Right lung (tissue), 5 donors: Measurements from ENCODE around the gene BRCA2. TPM values are rescaled to one million over a fixed set of nuclear protein-coding genes. Genes with fewer than 3 reads are reported as not detected.

Source experiments
- DNase-seq, 2 donors: peaks; one replicate each; pipeline ENCODE4 v3.0.0-alpha.2; 2013
- polyA plus RNA-seq, 5 donors: library from polyadenylated mRNA; unstranded; fragments of 120-200 nt; gene quantifications; one replicate each; pipeline versions ENCODE4 v1.2.1 to v1.2.3, GENCODE V29; 2013; ENCODE audit warnings: inconsistent platforms in 1 of 5, low replicate concordance in 1 of 5; ENCODE audit not compliant: insufficient read length in 5 of 5, insufficient read depth in 1 of 5

BRCA2 gene
- polyA plus RNA-seq, 5 donors = 6.5 to 13.5 (median 9.3) TPM

DNA sequence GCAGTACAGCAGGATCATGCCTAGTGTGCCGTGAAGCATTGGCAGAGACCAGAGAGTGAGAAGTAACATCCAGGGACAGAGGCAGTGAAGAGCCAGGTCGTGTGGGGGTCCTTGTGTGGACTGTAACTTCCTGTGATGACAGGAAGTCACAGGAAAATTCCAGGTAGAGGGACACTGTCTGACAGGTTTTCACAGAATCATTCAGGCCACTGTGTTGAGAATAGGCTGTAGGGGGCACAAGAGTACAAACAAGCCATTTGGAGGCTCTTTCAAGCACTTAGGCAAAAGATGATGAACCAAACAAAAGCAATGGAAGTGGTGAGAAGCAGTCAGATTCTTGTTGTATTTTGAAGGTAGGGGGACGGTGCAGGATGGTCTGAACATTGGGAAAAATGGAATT, 66.2 kb downstream of the BRCA2 start:
- DNase-seq = no peak

DNA sequence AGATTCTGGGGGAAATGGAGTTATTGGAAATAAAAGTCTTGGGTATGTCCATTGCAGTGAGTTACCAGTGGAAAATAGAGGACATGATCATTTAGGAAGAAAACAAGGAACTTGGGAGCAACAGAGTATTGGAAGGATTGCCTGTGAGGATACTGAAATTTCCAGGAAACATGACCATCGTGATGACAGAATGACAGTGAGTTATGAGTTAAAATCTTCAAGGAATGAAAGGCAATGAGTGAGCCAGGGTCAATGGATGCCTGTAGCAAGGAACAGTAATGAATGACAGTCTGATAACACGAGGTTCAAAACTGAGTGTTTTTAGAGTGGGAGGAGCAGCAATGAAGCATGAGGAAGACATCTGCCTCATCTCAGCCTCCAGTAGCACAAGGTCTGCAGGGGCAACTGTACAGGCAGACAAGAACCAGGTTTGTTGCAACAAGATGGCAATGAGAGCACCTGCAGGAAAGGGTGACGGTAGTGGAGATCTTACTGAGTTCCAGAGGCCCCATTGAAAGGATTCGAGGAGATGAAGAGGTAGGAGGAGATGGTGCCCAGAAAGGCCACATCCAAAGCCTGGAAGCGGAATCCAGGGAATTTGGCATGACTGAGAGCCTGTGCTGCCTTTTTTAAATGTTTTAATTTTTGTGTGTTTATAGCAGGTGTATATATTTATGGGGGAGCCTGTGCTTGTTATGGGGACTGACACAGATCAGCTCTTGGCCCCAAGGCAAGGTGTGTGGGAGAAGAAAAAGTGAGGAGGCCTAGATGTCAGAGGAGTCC, 68.7 kb downstream of the BRCA2 start:
- DNase-seq = no peak

DNA sequence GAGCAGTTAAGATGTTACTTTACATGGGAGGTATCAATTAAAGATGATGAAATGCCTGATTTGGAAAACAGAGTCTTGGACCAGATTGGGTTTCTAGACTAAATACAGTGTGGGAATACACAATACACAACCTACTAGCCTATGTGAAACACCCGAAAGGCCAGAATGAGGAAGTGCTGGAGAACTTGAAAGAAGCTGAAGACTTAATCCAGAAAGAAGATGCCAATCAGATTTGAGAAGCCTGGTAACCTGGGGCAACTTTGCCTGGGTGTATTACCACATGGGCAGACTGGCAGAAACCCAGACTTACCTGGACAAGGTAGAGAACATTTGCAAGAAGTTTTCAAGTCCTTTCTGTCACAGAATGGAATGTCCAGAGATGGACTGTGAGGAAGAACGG, 69.4 kb downstream of the BRCA2 start:
- DNase-seq = no peak

DNA sequence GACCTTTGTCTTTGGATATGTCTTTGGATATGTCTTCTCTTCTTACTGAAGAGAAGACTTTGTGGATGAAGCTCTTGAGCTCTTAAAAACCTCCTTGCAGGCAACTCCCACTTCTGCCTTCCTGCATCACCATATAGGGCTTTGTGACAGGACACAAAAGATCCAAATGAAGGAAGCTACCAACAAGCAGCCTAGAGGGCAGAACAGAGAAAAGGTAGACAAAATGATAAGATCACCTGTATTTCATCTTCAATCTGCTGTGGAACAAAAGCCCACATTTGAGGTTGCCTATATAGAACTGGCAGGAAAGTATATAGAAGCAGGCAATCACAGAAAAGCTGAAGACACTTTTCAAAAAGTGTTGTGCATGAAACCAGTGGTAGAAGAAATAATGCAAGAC, 70.1 kb downstream of the BRCA2 start:
- DNase-seq = no peak

DNA sequence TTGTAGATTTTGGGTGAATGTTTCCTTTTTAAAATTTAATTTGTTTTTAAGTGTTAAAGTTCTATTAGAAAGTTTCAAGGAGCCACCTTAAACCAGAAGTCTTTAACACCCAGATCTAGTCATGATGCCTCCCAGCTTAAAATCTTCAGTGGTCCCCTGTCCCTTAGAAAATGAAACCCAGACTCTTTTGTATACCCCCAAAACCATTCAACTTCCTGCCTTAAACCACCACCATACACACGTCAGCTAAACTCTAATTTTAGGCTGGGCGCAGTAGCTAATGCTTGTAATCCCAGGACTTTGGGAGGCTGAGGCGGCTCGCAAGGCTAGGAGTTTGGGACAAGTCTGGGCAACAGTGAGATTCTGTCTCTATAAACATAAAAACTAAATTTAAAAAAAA, 74.7 kb downstream of the BRCA2 start:
- DNase-seq = no peak

DNA sequence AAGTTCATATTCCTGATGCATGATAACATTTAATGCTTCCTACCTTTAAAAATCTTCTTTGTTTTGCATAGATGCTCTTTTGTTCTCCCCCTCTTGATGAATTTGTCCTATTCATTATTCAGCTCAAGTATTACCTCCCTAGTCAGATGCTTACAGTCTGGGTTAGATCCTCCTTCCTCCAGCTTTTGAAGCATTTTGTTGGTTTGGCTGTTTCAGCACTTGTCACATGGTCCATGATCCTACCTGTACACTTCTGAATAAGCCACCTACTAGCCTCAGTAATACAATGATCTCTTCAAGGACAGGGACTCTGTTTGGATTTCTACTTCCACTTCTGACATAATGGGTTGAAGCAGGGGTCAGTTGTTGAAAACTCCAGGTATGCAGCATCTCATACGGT, 75.2 kb downstream of the BRCA2 start:
- DNase-seq = no peak

DNA sequence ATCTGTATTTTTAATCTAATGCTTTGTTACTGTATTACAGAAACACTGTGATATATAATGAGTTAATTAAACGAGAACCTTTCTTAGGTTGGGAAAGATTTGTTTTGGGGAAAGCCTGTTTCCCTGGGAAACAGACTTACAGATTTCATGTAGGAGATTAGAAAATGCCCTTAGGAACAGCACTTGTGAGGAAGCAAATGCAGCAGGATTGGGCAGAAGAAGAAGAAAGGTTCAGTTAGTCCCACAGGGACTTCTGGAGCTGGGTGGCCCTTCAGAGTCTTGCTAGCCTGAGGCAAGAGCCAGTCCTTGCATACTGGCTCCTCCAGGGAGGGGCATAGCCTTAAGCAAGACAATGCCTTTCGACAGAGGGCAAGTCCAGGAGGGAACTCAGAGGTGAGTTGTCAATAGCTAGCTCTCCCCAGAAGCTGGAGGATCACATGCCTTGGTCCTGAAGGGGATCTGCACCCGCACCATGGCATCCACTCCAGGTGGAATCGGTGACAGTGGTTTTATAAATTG, 75.9 kb downstream of the BRCA2 start:
- no peak for DNase-seq

DNA sequence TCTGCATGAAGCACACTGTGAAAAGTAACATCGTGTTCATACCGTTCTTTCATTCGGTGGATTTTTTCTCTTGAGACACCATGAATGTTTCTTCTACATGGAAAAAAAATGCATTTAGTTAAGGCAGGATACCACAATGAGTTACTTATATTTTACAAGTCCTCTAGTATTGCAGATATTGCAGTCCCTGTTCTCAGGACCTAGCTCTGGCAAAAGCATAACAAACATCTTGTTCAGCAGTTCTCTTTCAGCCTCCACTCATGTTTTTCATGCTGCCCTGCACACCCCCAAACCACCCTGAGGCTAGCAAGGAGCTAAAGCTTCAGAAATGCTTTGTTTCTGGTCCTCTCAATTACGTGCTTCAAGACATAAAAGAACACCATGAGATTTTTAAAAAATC, 87.8 kb downstream of the BRCA2 start:
- no peak for DNase-seq

DNA sequence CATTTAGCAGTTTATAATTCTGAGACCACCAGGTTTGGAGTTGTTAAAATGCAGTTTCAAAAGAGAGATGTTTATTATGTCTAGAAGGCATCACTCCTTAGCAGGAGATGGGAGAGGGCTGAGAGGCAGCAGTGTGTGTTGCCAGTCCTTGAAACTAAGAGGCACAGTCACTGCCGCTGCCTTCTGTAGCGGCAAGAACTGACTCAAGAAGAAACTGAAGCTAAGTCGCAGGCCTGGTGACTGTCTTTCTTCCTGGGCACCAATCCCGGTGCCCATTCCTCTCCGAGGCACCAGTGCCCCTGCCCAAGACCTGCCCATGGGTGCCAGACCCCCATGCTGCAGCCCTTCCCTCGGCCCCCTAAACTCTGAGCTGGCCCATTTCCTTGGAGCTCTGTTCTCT, 92.5 kb downstream of the BRCA2 start:
- no peak for DNase-seq

DNA sequence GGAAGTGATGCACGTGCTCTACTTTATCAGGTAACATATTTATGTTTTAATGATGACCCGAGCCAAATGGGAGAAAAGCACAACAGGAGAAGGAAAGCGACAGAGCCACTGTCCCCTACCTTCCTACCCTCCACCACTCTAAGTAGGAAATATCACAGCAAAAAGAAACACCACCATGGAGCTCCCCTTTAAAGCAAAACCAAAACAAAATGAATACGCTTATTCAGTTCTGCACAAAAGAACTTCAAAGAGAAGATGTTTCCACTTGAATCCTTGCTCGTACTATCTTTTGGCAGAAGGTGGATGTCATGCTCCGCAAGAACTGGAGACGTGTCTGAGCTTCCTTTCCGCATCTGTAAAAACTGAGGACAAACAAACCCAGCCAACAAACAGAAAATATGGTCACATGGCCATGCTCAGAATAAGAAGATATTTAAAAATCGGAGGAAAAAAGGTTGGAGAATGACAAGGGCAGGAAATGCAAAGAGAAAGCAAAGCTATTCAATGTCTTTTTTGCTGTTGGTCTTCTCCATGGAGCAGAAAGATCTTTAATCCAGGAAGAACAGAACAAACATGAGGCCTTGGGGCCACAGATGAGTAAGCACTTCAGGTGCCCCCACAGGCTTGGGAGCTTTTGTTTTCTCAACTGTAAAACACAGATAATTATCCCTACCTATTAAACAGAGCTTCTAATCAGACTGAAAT, 93.1 kb downstream of the BRCA2 start:
- no peak for DNase-seq

DNA sequence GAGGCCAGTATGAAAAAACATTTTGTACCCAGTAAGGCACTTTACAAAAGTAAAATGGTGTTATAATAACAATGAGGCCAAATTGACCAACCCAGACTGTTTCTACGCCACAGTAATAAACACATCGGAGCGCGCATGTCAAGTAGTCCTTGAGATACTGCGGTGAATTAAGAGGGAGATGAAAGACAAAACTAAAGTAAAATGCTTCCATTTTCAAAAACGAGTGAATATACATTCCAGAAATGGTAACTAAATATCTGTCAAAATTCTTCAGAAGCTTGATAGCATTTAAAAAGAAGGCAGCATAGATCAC, 93.6 kb downstream of the BRCA2 start:
- DNase-seq = no peak

DNA sequence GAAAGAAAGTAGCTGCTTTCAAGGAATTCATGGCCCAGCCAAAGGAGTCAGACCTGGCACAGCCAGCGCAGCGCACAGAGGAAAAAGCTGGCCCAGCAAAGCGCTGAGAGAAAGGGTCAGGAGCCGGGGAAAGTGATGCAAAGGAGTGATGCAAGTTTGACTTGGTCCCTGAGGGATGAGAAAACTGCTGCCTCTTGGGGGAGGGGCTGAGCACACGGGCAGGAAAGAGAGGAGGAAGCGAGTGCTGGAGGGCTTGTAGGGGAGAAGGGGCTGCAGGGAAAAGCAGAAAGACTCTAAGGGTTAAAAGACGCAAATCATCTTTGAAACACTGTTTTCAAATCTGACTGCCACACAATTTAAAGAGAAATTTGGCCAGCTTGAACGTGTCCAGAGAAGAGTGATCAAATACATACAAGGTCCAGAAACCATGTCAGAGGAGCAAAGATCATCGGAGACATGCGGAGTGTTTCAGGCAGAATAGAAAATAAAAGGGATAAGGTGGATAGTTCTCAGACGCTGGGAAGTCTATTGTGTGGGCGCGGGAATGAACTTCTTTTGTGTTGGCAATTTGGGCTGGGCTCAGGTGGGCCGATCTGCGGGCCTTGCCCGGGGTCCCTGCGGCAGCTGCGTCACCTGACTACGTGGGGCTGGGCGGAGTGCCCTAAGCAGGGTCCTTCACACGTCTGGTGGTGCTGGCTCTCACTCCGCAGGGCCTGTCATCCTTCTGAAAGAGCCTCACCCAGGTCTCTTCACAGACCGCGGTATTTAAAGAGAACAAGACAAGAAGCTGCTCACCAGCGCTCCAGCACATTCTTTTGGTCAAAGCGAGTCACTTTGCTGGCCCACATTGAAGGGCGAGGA, 94.5 kb downstream of the BRCA2 start:
- DNase-seq = peak in 1 of 2 donors; percentile 42

DNA sequence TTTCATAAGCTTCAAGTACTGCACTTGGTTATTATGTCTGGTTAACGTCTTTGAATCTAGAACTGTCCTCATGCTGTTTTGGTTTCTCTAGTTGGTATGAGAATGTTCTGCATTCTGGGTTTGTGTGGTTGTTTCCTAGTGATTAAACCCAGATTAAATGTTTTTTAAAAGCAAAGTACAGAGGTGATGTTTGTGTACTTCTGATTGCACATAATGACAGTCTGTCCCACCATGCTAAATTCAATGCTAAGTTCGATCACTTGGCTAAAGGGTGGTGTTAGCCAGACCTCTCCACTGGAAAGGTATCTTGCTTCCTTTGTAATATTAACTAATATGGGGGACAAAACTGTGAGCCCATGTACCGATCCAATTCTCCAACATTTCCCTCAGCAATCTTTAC, 98.0 kb downstream of the BRCA2 start:
- DNase-seq = no peak

DNA sequence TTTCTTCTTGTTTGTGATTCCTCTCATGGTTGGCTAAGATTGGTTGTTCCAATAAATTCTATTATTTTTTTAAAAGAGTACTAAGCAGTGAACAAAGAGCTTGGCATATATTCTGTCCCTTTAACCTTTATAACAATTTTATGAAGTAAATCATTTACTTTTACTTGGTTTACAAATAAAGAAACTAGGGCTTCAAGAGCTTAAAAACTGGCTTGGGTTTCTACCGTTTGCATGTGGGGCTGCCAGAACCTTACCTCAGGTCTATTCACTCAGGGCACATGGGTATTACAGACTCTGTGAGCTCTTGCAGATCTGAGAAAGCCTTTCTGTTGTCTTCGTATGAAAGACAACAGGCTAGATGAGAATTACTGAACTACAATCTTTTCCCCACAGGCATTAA, 99.3 kb downstream of the BRCA2 start:
- no peak for DNase-seq

DNA sequence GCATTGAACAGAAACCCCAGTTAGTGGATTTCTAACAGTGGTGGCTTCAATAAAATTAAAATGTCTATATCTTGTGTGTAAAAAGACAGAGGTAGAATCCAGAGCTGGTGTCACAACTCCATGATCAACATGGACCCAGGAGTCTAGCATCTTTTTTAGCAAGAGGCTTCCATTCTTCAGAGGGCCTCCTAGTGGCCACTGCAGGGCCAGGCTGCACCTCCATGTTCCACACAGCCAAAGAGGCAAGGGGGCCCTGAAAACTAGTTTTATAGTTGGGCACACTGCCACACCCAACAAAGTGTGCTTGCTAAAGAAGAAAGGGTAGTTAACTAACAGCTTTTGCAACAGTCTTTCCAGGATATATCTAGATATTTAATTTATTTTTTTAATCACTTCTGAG, 99.7 kb downstream of the BRCA2 start:
- no peak for DNase-seq

DNA sequence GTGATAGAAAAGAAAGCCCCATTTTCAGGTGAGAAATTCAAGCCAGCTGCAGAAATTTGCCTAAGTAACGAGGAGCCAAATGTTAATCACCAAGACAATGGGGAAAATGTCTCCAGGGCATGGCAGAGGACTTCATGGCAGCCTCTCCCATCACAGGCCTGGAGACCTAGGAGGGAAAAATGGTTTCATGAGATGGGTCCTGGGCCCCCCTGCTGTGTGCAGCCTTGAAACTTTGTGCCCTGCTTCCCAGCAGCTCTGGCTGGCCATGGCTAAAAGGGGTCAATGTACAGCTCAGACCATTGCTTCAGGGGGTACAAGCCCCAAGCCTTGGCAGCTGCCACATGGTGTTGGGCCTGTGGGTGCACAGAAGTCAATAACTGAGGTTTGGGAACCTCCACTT, 102.7 kb downstream of the BRCA2 start:
- DNase-seq = no peak

DNA sequence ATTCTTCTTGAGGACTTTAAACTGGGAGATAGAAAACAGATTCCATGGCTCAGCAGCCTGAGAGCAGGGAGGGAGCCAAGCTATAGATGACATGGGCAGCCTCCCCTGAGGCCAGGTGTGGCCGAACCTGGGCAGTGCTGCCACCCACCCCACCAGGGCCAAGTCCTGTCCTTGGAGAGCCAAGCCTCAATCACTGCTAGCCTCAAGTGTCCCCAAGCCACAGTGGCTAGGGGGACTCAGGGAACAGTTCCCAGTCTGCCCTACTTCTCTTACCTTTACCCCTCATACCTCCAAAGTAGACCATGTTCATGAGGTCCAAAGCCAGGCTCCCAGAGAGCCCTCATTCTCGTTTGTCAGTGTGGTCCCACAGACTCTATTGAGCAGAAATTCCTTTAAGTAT, 104.6 kb downstream of the BRCA2 start:
- DNase-seq = no peak

DNA sequence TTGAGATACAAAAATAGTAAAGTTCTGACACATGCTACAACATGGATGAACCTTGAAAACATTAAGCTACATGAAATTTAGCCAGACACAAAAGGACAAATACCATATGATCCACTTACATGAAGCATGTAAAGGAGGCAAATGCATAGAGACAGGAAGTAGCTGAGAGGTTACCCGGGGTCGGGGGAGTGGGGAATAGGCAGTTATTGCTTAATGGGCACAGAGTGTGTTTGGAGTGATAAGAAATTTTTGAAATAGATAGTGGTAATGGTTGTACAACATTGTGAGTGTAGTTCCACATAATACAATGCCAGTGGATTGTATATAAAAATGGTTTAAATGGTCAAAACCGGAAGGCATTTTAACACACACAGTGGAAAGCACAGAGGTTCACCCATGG, 108.3 kb downstream of the BRCA2 start:
- no peak for DNase-seq

DNA sequence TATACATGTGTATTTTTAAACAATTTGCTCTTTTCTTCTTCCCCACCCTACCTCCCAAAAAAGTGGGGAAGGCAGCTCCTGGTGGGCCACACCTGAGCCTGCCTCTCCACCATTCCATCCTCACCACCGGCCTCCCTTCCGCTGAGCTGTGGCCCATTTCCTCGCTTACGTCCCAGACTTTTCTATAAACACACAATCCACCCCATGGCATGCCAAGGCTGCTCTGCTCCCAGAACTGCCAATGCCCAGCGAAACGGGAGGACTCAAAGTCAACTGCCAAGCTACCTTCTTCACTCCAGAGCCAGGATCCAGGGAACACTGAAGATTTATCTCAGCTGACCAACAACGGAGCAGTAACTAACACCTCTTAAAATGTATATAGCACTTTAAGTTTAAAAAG, 109.8 kb downstream of the BRCA2 start:
- DNase-seq = no peak

DNA sequence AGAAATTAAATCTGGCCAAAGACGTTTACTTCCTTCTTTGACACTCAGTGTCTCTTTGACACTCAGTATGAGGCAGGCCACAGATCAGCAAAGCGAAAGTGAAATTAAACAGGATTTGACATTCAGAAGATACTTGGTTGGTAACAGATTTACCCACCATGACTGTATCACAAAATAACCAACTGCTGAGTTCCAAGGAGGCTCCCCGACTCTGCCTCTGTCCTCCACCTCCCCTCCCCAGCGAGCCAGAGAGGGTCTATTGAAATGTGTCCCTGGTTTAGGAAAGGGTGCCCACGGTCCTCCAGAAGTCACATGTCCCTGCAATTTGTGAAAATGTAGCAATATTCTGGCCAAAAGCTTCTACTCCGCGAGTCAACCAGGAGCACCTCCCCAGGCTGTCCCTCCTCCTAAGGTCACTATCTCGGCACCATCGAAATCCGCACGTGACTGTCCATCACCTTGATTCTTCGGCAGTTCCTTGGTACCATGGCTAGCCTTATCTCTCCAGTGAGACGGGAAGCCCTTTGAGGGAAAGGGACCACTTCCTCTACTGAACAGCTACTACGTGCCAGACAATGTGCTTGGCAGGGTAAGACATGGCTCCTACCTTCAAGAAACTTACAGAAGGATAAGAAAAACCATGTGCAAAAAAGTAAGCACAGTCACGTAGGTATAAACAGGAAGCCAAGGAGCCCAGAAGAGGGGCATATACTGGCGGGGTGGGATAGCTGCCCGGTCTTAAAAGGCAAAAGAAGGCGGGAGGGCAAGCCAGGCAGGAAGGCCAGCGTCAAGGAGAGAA, 111.1 kb downstream of the BRCA2 start:
- DNase-seq = peak in 1 of 2 donors; percentile 27

DNA sequence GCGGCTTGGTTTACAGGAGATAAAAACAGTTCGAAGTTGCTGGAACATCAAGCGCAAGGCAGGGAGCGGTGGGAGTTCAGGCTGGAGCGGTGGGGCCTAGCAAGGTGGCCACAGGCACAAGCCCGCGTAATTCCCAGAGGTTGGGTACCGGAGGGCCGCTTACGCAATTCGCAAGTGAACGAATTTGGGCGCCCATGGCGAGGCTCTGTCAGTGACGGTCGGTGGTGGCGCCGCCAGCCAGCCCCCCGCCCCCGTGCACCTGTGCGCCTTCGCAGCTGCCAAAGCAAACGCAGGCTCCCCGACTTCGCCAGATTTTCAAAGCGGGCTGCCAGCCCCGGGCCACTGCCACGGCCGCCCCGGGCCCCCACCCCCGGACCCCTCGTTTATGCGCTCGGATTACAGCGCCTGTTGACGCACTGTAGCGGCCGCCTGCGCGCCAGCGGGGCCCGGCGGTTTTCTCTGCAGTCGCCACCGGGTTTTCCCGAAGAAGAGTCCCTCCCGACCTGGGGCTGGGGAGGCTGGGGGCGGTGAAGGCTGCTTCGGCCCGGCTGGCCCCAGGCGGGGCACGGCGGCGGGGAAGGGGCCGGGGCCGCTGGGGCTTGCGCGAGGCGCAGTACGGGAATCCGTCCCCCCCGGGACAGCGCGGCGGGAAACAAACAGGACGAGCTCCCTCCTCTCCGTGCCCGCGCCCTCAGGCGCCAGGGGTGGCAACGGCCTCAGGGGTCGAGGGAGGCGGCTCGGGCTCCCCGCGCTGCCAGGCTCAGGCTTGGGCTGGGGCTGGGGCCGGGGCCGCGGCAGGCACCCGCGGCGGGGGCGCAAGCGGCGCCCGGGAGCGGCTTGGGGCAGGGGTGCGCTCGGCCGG, 111.9 kb downstream of the BRCA2 start:
- peak in 1 of 2 donors; percentile 42 for DNase-seq
